HG03045 (cell line): Measurements from ENCODE around the gene NLRP3.

Source experiments
- ATAC-seq: cut with Tn5 transposase; IDR thresholded peaks from one replicate; pipeline ENCODE4 v1.9.1; 2021; ENCODE audit warnings: mild to moderate bottlenecking, moderate library complexity; ENCODE audit not compliant: unreplicated experiment

Gene NLRP3

DNA sequence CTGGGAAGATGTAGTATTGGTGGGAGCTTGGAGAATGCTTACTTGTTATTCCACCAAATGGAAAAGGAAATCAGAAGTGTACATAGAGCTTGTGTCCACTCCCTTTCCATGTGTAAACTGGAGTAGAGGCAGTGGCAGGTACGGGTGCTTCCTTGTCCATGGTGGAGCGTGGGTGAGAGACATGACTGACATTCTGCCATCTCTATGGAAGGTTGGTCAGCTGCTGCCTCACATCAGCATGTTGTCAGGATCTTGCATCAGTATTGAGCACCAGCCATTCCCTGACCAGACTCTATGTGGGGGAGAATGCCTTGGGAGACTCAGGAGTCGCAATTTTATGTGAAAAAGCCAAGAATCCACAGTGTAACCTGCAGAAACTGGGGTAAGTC, 19.8 kb downstream of the NLRP3 start:
- ATAC-seq: no peak

DNA sequence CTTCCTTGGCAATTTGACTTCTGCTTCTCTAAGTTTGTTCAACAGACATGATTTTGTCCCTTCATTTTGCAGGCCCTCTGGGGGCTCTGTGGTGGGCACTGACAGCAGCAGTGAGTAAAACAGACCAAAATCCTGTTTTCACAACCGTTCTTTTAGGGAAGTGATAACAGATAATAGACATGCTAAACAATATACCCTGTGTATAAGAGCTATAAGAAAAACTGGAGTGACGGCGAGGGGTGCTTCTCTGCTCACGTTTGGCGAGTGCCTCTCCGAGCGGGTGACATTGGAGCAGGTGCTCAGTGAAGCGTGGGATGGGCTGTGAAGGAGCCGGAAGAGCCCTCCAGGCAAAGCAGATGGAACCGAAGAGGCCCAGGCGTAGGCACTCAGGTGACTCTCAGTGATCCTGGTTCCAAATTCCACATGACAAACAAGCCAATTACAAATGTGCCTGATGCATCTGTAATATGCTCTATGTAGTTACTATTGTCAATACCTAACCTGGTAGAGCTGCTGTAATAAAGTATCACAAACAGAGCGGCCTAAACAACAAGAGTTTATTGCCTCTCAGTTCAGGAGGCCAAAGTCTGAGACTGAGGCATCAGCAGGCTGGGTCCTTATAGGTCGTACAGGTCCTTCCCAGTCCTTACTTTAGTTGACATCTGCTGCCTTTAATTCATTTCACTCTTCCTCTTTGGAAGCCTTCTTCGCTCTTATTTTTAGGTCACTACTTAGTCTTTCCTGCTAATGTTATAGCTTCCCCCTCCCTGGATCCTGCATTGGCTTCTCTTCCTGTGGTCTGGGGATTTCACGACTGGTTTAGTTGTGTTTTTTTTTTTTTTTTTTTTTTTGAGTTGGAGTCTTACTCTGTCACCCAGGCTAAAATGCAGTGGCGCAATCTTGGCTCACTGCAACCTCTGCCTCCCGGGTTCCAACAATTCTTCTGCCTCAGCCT, 21.9 kb downstream of the NLRP3 start:
- ATAC-seq: no peak

DNA sequence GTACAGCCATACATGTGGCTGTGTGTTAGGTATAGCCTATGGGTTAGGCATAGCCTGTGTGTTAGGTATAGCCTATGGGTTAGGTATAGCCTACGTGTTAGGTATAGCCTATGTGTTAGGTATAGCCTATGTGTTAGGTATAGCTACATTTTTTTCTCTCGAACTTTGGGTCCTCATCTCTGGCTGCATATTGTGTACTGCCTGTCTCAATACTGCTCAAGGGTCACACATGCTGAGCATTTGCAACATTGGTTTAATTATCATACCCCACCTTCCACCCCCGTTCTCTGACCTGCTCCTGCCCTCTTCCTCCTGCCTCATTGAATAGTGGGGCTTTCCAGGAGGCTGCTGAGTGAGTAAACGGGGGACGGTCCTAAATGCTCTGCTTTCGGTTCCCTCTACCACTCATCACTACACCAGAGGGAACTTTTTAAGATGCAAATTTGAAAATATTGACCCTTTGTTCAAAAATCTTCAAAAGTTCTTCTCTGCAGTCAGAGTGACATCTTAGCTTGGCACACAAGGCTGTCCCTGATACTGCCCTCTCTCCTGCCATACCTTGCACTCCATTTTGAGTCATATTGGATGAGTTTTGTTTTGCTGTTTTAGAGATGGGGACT, 24.1 kb downstream of the NLRP3 start:
- peak; percentile 99 for ATAC-seq

DNA sequence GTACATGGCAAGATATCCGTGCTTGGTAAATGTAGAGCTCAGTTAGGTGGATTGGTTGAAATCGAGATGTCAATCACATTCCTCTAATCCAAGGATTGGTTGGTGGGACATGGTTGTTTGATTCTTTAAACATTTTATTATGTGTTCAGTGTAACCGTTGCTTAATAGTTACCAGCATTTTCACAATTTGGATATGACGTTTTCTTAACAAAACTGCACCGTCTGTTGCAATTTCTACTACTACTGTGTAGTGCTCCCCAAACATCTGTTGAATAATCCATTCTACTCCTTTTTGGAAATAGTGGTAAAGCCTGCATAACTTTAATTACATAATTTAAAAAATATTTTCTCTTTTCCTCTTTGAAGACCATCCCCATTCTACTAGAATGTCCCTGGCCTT, 25.6 kb downstream of the NLRP3 start:
- no peak for ATAC-seq

DNA sequence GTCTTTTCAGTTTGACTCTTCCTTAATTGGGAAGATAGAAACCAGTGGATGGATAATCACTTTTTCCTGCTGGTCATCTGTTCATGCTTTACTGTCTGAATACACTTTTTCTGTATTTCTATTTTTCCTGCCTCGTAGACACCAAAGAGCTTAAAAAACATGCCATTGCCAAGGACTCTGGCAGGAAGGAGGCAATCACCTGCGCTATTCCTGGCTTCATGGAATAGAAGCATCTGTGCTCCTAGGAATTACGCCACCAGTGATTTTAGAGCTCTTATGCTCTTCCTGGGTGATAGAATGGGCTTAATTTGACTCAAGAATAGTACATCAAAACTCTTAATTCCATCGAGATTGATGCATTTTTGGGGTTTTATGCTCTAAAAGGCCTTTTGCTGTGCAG, 26.2 kb downstream of the NLRP3 start:
- no peak for ATAC-seq

GRCh38 chr1:247443641-247444040, 27.7 kb downstream of the NLRP3 start:
- ATAC-seq: no peak

- ATAC-seq: no peak
Measured at GRCh38 chr1:247444571-247444970, 28.6 kb downstream of the NLRP3 start.

DNA sequence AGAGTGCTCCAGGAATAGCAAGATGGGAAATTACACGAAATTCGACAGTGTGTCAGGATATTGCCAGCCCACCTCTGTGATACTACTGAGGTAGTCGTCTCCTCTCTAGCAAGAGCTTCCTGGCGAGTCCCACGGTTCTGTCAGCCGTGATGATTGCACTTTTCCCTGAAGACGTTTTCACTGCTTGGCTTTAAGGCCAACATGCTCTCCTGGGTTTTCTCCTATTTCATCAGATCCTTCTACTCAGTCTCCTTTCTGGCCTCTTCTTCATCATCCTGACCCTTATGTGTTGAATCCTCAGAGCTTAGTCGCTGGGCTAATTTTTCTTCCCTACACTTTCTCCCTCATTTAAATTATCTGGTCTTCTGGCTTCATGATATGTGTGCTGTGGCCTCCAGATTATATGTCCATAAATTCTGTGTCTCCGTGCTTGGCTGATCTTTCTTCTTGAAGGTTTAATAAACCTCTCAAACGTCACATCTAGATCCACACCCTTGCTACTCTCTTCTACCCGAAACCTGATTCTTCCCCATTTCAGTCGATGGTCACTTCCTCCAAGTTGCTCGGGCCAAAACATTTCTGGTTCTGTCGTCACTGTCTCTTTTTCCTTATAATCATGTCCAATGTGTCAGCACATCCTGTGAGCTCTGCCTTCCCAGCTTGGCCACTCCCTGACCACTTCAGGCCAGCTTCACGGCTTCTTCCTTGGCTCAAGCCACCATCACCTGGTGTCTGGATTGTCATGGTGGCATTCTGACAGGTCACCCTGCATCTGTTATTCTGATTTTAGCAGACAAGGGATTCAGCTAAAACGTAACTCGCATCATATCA, 29.8 kb downstream of the NLRP3 start:
- ATAC-seq: no peak

DNA sequence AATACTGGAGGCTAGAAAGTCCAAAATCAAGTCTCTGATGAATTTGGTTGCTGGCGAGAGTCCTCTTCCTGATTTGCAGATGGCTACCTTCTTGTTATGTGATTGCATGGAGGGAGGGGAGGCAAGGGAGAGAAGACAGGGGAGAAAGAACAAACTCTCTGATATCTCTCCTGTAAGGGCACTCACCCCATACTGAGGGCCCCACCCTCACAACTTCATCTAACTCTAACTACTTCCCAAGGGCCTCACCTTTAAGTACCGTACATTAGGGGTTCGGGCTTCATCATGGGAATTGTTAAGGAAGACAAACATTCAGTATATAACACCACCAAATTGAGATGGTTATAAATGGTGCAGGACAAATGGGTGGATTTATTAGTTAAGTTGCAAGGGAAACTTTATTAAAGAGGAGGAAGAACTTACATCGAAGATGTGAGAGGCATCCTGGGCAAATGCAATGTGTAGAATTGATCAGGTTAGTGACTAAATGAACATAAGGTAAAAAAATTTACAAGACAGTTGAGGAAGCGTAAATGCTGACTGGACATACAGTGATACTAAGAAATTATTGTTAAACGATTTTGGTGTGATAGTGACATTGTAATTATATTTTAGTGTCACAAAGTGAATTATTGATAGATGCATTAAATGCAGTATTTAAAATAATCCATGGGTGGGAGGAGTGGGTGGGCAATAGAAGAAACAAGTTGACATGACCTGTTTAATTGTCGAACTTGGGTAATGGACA, 31.4 kb downstream of the NLRP3 start:
- ATAC-seq: no peak

DNA sequence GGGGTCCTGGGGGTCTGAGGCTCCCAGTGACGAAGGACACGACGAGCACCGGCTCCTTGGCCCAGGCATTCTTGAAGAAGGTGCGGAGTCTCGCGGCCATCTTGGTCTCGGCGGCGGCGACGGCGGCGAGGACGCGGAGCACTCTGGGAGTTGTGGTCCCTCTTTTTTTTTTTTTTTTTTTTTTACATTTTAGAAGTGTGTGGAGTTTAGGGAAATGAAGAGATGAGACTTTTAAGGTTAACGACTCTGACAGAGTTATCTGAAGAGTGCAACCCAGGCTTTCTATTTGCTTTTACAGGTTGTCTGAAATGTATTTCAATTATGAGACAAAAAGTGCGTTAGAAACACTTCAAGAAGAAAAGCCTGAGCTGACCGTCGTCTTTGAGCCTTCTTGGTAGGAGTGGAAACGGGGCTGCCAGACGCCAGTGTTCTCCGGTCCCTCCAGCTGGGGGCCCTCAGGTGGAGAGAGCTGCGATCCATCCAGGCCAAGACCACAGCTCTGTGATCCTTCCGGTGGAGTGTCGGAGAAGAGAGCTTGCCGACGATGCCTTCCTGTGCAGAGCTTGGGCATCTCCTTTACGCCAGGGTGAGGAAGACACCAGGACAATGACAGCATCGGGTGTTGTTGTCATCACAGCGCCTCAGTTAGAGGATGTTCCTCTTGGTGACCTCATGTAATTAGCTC, 32.3 kb downstream of the NLRP3 start:
- ATAC-seq: no peak

GRCh38 chr1:247451388-247452010, 35.5 kb downstream of the NLRP3 start:
- ATAC-seq: no peak

DNA sequence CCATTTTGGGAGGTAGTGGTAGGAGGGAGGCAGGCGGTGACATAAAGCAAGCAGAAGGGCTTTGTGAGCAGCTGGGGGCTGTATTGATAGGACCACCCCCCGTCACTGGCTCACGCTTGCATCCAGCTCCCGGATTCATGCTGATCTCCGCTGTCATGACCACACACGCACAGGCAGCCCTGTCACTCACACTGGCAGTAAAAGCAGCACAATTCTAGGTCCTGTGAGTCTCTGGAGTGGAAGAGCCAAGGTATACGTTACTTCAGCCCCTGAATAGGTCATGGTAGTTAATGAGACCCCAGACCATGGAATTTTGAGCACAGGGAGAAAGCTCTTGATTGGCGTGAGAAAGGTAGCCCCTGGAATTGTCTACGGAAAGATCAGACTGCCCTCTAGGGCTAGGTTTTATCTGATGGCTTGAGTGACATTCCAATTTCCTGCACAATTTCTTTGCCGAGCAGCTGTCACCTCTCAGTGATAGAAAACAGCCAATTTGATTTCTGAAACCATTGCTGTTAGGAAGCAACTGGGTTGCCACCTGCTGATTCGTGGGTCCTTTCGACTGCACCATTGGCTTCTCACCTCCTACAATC, 36.6 kb downstream of the NLRP3 start:
- ATAC-seq: no peak

- ATAC-seq: no peak
Measured at GRCh38 chr1:247453245-247453644, 37.3 kb downstream of the NLRP3 start.

DNA sequence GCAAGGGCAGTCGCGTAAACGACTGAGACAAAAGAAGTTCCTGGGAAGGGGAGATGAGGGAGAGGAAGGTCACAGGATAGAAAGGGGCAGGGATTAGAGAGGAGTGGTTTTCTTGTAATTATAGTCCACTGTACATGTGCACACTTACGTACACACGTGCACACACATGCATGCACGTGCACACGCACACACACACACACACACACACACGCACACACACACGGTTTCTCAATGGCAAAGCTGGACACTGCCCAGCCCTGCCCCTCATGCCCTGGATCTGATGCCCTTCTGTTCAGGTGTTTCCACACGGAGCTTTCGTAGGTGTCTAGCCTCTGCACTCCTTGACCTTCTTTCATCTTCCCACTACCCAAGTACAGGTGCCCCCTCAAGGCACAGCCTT, 38.0 kb downstream of the NLRP3 start:
- ATAC-seq: no peak

GRCh38 chr1:247456021-247456420, 40.0 kb downstream of the NLRP3 start:
- no peak for ATAC-seq

DNA sequence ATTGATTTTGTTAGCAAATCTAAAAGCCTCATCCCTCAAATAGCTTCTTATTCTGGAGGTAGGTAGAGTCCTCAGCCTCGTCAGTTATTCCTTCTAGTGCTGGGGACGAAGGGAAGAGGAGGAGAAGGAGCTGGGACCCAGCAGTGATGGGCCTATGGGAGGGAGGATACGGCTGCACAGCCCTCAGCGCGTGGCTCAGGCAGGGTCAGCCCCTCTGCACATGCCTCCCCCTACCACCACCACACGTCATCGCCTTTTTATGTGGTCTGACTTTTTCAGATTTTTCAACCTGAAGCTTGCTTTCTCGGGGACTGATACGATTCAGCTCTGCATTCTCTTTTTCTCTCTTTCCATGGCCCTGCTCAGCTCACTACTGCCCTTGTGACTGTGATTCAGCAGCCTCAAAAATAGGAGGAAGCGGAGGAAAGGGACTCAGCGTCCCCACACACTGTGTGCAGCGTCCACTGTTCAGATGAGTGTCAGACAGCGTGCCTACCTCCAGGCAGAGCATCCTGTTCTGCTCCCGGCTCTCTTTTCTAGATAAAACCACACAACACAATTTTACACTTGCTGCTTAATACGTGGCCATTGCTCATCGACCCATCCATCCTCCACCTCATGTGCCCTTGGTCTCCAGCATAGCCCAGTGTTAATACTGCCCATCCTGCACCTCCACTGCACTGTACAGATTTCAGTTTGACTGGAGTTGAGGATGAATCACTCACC, 41.1 kb downstream of the NLRP3 start:
- no peak for ATAC-seq

DNA sequence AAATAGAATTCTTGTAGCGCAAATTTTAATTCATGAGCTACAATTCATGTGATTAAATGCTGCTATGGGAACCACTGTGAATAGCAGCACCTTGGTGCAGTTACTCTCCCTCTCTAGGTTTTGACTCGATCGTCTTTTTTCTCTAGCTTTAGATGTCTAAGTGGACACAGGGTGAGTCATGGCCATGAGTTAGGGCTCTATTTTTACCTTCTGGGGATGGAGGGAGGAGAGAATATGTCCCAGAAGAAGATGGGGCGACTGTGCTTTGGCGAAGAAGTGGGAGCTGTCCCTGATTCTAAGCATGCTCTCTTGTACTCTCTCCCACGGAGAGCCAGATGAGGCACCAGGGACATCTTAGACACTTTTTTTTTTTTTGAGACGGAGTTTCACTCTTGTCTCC, 43.5 kb downstream of the NLRP3 start:
- no peak for ATAC-seq

DNA sequence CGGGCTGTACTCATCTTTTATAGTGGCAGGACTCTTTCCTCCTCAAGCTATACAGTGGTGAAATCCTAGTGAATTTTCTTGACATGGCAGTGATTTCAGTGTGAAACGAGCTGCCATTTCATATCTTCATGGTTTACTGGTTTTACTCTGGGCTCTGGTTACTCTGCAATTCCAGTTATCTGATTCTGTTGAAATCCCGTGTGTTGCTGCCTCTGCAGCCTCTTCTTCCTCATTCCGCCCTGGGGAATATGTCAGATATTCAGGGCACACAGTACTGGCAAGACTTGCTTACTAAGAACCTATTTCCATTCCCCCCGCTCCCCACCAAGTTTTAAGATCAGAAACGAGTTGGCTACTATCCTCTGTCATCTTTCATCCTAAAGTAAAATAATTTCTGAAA, 49.8 kb downstream of the NLRP3 start:
- ATAC-seq: no peak

DNA sequence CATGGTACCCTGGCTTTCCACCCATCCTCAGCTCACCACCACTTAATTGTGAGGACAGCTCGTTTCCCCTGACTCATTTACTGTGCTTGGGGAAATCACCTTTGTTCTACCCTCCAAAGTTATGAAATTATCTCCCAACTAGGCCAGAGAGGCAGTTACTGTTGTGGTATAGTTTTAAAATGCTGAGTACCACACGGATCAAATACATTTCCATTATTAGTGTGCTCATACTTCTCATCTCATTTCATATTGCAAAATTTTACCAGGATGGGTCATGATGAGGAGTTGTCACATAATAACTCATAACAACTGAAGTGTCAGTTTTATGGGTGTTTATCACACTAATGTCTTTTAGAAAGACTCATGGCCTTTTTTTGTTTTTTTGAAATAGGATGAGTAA, 51.2 kb downstream of the NLRP3 start:
- no peak for ATAC-seq
